A549 (cell line): Measurements from ENCODE around the gene SLC35D2. TPM values are rescaled to one million over a fixed set of nuclear protein-coding genes. Genes with fewer than 3 reads are reported as not detected.

Experiments used
- ATAC-seq, 2 experiments: fragments of 200-7000 bp in 1 of 2; fragments of >200 bp in 1 of 2; cut with Nextera tagmentation in 1 of 2; cut with Tn5 transposase in 1 of 2; 3 replicates each; pipeline versions ENCODE4 v1.8.0 to v1.9.1; 2018 to 2020; ENCODE audit warnings: mild to moderate bottlenecking in 1 of 2, moderate library complexity in 1 of 2
- CTCF ChIA-PET: fragments of 300-600 bp; sonication (Branson Sonifier 250); formaldehyde crosslinking; extraction: SDS; loops from one replicate; lab custom pipeline; 2021; ENCODE audit warnings: antibody characterized with exemption, inconsistent platforms; lab: Yijun Ruan, JAX
- POLR2A ChIA-PET: fragments of 350-600 bp; formaldehyde crosslinking; extraction: SDS; loops from one replicate; lab custom pipeline; 2021; ENCODE audit warnings: antibody characterized with exemption, inconsistent platforms; lab: Yijun Ruan, JAX
- DNase-seq, 2 experiments: peaks; one replicate each; pipeline versions ENCODE4 v3.0.0 to v3.0.0-alpha.2; 2011 to 2016; ENCODE audit warnings: low read depth in 1 of 2, low spot score in 1 of 2
- FAIRE-seq: peaks from 2 replicates; lab custom pipeline; 2011; peaks lifted over from hg19 to GRCh38; lab: Jason Lieb, UNC
- H3K27ac ChIP-seq, 2 experiments: fragments of >200 bp; sonication (Bioruptor Twin); formaldehyde crosslinking; 3 replicates each; pipeline ENCODE4 v1.5.1; 2016 to 2017
- H3K4me1 ChIP-seq: fragments of >200 bp; sonication (Bioruptor Twin); formaldehyde crosslinking; 3 replicates; pipeline ENCODE4 v1.6.1; 2016
- H3K4me2 ChIP-seq: fragments of >200 bp; sonication (Bioruptor Twin); formaldehyde crosslinking; 3 replicates; pipeline ENCODE4 v1.6.1; 2016
- H3K4me3 ChIP-seq: fragments of >200 bp; sonication (Bioruptor Twin); formaldehyde crosslinking; 3 replicates; pipeline ENCODE4 v1.5.1; 2016
- H3K9me3 ChIP-seq: fragments of >200 bp; sonication (Bioruptor Twin); formaldehyde crosslinking; 3 replicates; pipeline ENCODE4 v1.6.1; 2016
- CBX2 ChIP-seq: fragments of 200-600 bp; sonication (generic); IDR thresholded peaks from 2 replicates; pipeline ENCODE4 v1.6.1; 2016; ENCODE audit warnings: low read depth, mild to moderate bottlenecking, borderline replicate concordance
- CBX8 ChIP-seq: fragments of 200-600 bp; sonication (generic); IDR thresholded peaks from 2 replicates; pipeline ENCODE4 v1.6.1; 2016
- CHD2 ChIP-seq: fragments of 150-350 bp; IDR thresholded peaks from 2 replicates; pipeline ENCODE4 v1.6.1; 2014; ENCODE audit warnings: low read length; ENCODE audit not compliant: partially characterized antibody
- EHF ChIP-seq: fragments of 250-450 bp; sonication (Bioruptor Pico); IDR thresholded peaks from 2 replicates; pipeline ENCODE4 v1.5.0; 2020; ENCODE audit warnings: mild to moderate bottlenecking
- ESRRA ChIP-seq: fragments of 150-350 bp; IDR thresholded peaks from 2 replicates; pipeline ENCODE4 v1.6.1; 2014; ENCODE audit warnings: mild to moderate bottlenecking, low read length, borderline replicate concordance
- FOSB ChIP-seq: fragments of 250-450 bp; sonication (Bioruptor Pico); IDR thresholded peaks from 2 replicates; pipeline ENCODE4 v1.5.0; 2020; ENCODE audit warnings: mild to moderate bottlenecking, moderate library complexity
- FOXS1 ChIP-seq: fragments of 250-450 bp; sonication (Bioruptor Pico); IDR thresholded peaks from 2 replicates; pipeline ENCODE4 v1.5.0; 2020; ENCODE audit warnings: mild to moderate bottlenecking, moderate library complexity
- HDAC2 ChIP-seq: fragments of 200-600 bp; sonication (generic); IDR thresholded peaks from 2 replicates; pipeline ENCODE4 v1.6.1; 2016
- HOXB13 ChIP-seq: fragments of 250-450 bp; sonication (Bioruptor Pico); IDR thresholded peaks from 2 replicates; pipeline ENCODE4 v1.5.0; 2020; ENCODE audit warnings: low read depth, mild to moderate bottlenecking, moderate library complexity
- HOXB5 ChIP-seq: fragments of 250-450 bp; sonication (Bioruptor Pico); IDR thresholded peaks from 2 replicates; pipeline ENCODE4 v1.5.0; 2020; ENCODE audit warnings: mild to moderate bottlenecking, moderate library complexity
- JUN ChIP-seq, 2 experiments: fragments of >200 bp; sonication (Bioruptor Twin); formaldehyde crosslinking; IDR thresholded peaks; 2 replicates in 1 of 2; 3 replicates in 1 of 2; pipeline ENCODE4 v1.6.1; 2016 to 2017
- JUNB ChIP-seq: fragments of >200 bp; sonication (Bioruptor Twin); formaldehyde crosslinking; IDR thresholded peaks from 2 replicates; pipeline ENCODE4 v1.6.1; 2016
- KDM5A ChIP-seq: fragments of 200-600 bp; sonication (generic); IDR thresholded peaks from 2 replicates; pipeline ENCODE4 v1.6.1; 2016; ENCODE audit warnings: antibody characterized with exemption, mild to moderate bottlenecking
- MAFK ChIP-seq: fragments of 450-650 bp; IDR thresholded peaks from 2 replicates; pipeline ENCODE4 v1.6.1; 2014; ENCODE audit not compliant: partially characterized antibody
- NR3C1 ChIP-seq: fragments of >200 bp; sonication (Bioruptor Twin); formaldehyde crosslinking; IDR thresholded peaks from 3 replicates; pipeline ENCODE4 v1.6.1; 2017
- PHF8 ChIP-seq: fragments of 200-600 bp; sonication (generic); IDR thresholded peaks from 2 replicates; pipeline ENCODE4 v1.6.1; 2016; ENCODE audit warnings: low read depth, mild to moderate bottlenecking, antibody characterized with exemption, moderate library complexity, borderline replicate concordance
- POLR2A ChIP-seq: IDR thresholded peaks from 2 replicates; pipeline ENCODE4 v1.6.1; 2012; ENCODE audit warnings: mild to moderate bottlenecking, low read length
- POLR2AphosphoS2 ChIP-seq: conservative IDR thresholded peaks from 2 replicates; pipeline ENCODE4 v1.6.1; 2012; ENCODE audit warnings: low read length, improper control_type of control experiment, inconsistent platforms
- RFX5 ChIP-seq: fragments of 450-650 bp; IDR thresholded peaks from 2 replicates; pipeline ENCODE4 v1.7.1; 2014; ENCODE audit warnings: antibody characterized with exemption, mild to moderate bottlenecking, moderate library complexity
- SMC3 ChIP-seq: fragments of >200 bp; sonication (Bioruptor Twin); formaldehyde crosslinking; IDR thresholded peaks from 3 replicates; pipeline ENCODE4 v1.6.1; 2018; ENCODE audit warnings: inconsistent platforms
- SREBF2 ChIP-seq: fragments of 450-650 bp; IDR thresholded peaks from 2 replicates; pipeline ENCODE4 v1.6.1; 2014; ENCODE audit warnings: mild to moderate bottlenecking, moderate library complexity
- TP53 ChIP-seq: fragments of 250-450 bp; sonication (Bioruptor Pico); IDR thresholded peaks from 2 replicates; pipeline ENCODE4 v1.5.0; 2021; ENCODE audit warnings: mild to moderate bottlenecking, moderate library complexity
- ZNF302 ChIP-seq: fragments of 250-450 bp; sonication (Bioruptor Pico); IDR thresholded peaks from 2 replicates; pipeline ENCODE4 v1.9.0; 2021; ENCODE audit warnings: inconsistent platforms, mild to moderate bottlenecking, moderate library complexity
- ZSCAN20 ChIP-seq: fragments of 250-450 bp; sonication (Bioruptor Pico); IDR thresholded peaks from 2 replicates; pipeline ENCODE4 v1.8.0; 2022; ENCODE audit warnings: mild to moderate bottlenecking, moderate library complexity
- WGBS: methylation state at CpG from one replicate; pipeline ENCODE4 v1.1.6; 2017; ENCODE audit errors: missing lambda C conversion rate; 5-methylcytosine and 5-hydroxymethylcytosine counted together
- polyA plus RNA-seq, 4 experiments: library from polyadenylated mRNA; depleted of rRNA in 3 of 4; stranded (reverse); fragments of >200 nt; fragmentation: RNase III in 1 of 4; extraction: RNeasy Plus Mini Kit Qiagen cat#74134 plus additional on column Dnase treatment in 1 of 4; gene quantifications; 2 replicates in 3 of 4; 3 replicates in 1 of 4; pipeline ENCODE4 v1.2.3, GENCODE V29; 2011 to 2017
- TF ChIP-seq, protein P1 (sequence below): fragments of 450-650 bp; IDR thresholded peaks from 2 replicates; pipeline ENCODE4 v1.6.1; 2014; ENCODE audit warnings: antibody characterized with exemption
- TF ChIP-seq, protein P2 (sequence below): IDR thresholded peaks from 2 replicates; pipeline ENCODE4 v1.6.1; 2012

Gene SLC35D2
- polyA plus RNA-seq, 2 of the 4 experiments (the other 2 are of a cell fraction) = 13.8 to 29.8 TPM

DNA sequence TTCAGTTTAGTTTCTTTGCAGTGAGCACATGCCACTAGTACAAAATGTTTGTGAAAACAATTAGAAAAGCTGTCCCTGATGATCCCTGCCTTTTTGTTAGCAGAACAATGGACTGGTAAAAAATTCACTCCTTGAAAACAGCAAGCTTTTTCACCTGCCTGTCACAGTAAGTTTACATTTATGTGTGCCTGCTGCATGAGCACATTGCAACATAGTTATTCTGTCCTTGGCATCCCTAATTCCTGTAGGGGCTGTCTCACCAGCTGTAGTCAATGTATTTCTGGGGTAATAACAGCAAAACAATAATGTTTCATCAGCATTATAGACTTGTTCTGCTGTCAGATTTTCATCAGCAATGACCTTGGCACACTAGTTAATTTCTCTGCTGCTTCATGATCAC is 46.2 kb upstream of the SLC35D2 start:
- H3K27ac ChIP-seq = no peak overlapping the region
- no peak for TF ChIP-seq NR3C1
- no peak for TF ChIP-seq ESRRA
- TF ChIP-seq MAFK = no peak
- no peak for DNase-seq
- no peaks in the 10 kb centered on the region for H3K4me1 ChIP-seq
- H3K4me3 ChIP-seq = no peak overlapping the region
- ChIA-PET CTCF (interaction anchor here (0.8 to 2.2 kb wide), 2 partner anchors 12 to 13 kb away, joined by 3 to 6 read pairs; no protein-coding TSS in a partner anchor), POLR2A (no interaction called here)
- H3K4me2 ChIP-seq = no peak overlapping the region
- no peak for FAIRE-seq
- ATAC-seq = no peak
- H3K9me3 ChIP-seq = 0 out of 3 replicates have a peak, but pooled peaks cover under 1% of the 10 kb centered on the region

- DNase-seq (no peak), FAIRE-seq (no peak)
- no peak overlapping the region for H3K27ac ChIP-seq
- WGBS = 87% methylated on average over 4 of the region's 4 CpGs
- no peaks in the 10 kb centered on the region for H3K9me3 ChIP-seq
- no peak for TF ChIP-seq EHF (CRISPR knock-in tag)
- TF ChIP-seq, all 56 proteins: peak for 0
- CTCF ChIA-PET = interaction anchor here (0.7 kb wide), 1 partner anchor 19 kb away, joined by 6 read pairs; no protein-coding TSS in a partner anchor
- Histone ChIP-seq H3K4me3 (no peak overlapping the region), H3K4me1 (peaks cover 10% of the 10 kb centered on the region), H3K4me2 (no peak overlapping the region)
- no peak for ATAC-seq
- POLR2A ChIA-PET = no interaction called here
Measured at GRCh38 chr9:96425500-96426169, 42.1 kb upstream of the SLC35D2 start.

- Histone ChIP-seq H3K27ac (peak overlapping the region in 1 of 2 experiments; percentile 53; a peak in 2 of 6 replicates), H3K4me2 (no peak overlapping the region), H3K4me3 (no peak overlapping the region), H3K9me3 (no peaks in the 10 kb centered on the region), H3K4me1 (peaks cover 18% of the 10 kb centered on the region)
- ATAC-seq = no peak
- no peak for FAIRE-seq
- POLR2A ChIA-PET = no interaction called here
- WGBS = 80% methylated on average over 6 of the region's 6 CpGs
- no peak for DNase-seq
- CTCF ChIA-PET = interaction anchor here (1.3 kb wide), 1 partner anchor 11 kb away, joined by 4 read pairs; no protein-coding TSS in a partner anchor
- TF ChIP-seq KDM5A = no peak
- TF ChIP-seq TP53 = no peak
- no peak for TF ChIP-seq EHF (CRISPR knock-in tag)
- no peak for TF ChIP-seq JUNB
- TF ChIP-seq CBX8 = no peak
- no peak for TF ChIP-seq SMC3
- no peak for TF ChIP-seq SREBF2
- no peak for TF ChIP-seq RFX5
- TF ChIP-seq ZNF302 (CRISPR knock-in tag) = no peak
Measured at GRCh38 chr9:96423985-96424336, 40.5 kb upstream of the SLC35D2 start.

- ChIA-PET CTCF (interaction anchor here (1.3 kb wide), 2 partner anchors 12 to 19 kb away, joined by 4 to 6 read pairs; no protein-coding TSS in a partner anchor), POLR2A (no interaction called here)
- TF ChIP-seq HOXB13 (CRISPR knock-in tag) (no peak), POLR2AphosphoS2 (no peak), CBX2 (no peak), FOSB (CRISPR knock-in tag) (no peak), JUN (IDR thresholded peaks at IDR 0.05) (no peak), CHD2 (no peak), NR3C1 (no peak), PHF8 (no peak), ZSCAN20 (CRISPR knock-in tag) (no peak), HDAC2 (no peak), MAFK (no peak), SREBF2 (no peak), EHF (CRISPR knock-in tag) (no peak), HOXB5 (no peak), FOXS1 (CRISPR knock-in tag) (no peak), POLR2A (no peak)
- TF ChIP-seq, protein P1, sequence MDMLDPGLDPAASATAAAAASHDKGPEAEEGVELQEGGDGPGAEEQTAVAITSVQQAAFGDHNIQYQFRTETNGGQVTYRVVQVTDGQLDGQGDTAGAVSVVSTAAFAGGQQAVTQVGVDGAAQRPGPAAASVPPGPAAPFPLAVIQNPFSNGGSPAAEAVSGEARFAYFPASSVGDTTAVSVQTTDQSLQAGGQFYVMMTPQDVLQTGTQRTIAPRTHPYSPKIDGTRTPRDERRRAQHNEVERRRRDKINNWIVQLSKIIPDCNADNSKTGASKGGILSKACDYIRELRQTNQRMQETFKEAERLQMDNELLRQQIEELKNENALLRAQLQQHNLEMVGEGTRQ = no peak
- TF ChIP-seq, protein P2, sequence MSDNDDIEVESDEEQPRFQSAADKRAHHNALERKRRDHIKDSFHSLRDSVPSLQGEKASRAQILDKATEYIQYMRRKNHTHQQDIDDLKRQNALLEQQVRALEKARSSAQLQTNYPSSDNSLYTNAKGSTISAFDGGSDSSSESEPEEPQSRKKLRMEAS = no peak
- no peak for ATAC-seq
- Histone ChIP-seq H3K4me2 (no peak overlapping the region), H3K4me1 (peaks cover 18% of the 10 kb centered on the region), H3K27ac (peak overlapping the region in 1 of 2 experiments; percentile 53; a peak in 2 of 6 replicates), H3K4me3 (no peak overlapping the region), H3K9me3 (no peaks in the 10 kb centered on the region)
- DNase-seq = no peak
- WGBS = 83% methylated on average over 7 of the region's 8 CpGs
- no peak for FAIRE-seq
Measured at GRCh38 chr9:96423322-96423984, 39.9 kb upstream of the SLC35D2 start.
